GM21515 (cell line): ENCODE results near the gene BBS12.

Experiments used
- ATAC-seq: cut with Tn5 transposase; IDR thresholded peaks from one replicate; pipeline ENCODE4 v1.9.1; 2021; ENCODE audit not compliant: unreplicated experiment

BBS12 gene

GRCh38 chr4:122793811-122794210 is 61.3 kb downstream of the BBS12 start:
- no peak for ATAC-seq
